GM12878 (cell line): Measurements from ENCODE around the gene PHAF1. TPM values are rescaled to one million over a fixed set of nuclear protein-coding genes. Genes with fewer than 3 reads are reported as not detected.

Experiments
- ATF7 ChIP-seq: fragments of 450-650 bp; IDR thresholded peaks from 2 replicates; pipeline ENCODE4 v1.6.1; 2016; ENCODE audit warnings: low read depth, mild to moderate bottlenecking
- BHLHE40 ChIP-seq, 2 experiments: fragments of 450-650 bp in 1 of 2; IDR thresholded peaks; 2 replicates each; pipeline ENCODE4 v1.6.1; 2011 to 2017; ENCODE audit warnings: low read depth in 2 of 2, borderline replicate concordance in 1 of 2, improper control_type of control experiment in 1 of 2, low read length in 1 of 2, mild to moderate bottlenecking in 1 of 2
- EED ChIP-seq: sonication (generic); IDR thresholded peaks from 2 replicates; pipeline ENCODE4 v1.6.1; 2016; ENCODE audit warnings: antibody characterized with exemption, low read depth
- ESRRA ChIP-seq: IDR thresholded peaks from 2 replicates; pipeline ENCODE4 v1.6.1; 2012; ENCODE audit warnings: mild to moderate bottlenecking, low read length, improper control_type of control experiment
- EZH2 ChIP-seq: IDR thresholded peaks from 2 replicates; pipeline ENCODE4 v1.6.1; 2012; ENCODE audit warnings: low read depth, mild to moderate bottlenecking, control low read depth, inconsistent platforms, low read length, borderline replicate concordance; ENCODE audit not compliant: control insufficient read depth
- MXI1 ChIP-seq: fragments of 150-350 bp; IDR thresholded peaks from 2 replicates; pipeline ENCODE4 v1.6.1; 2011; ENCODE audit warnings: low read depth, mild to moderate bottlenecking, inconsistent platforms, low read length, improper control_type of control experiment
- PAX5 ChIP-seq: IDR thresholded peaks from 2 replicates; pipeline ENCODE4 v1.6.1; 2011; ENCODE audit warnings: low read depth, low read length, borderline replicate concordance
- SPI1 ChIP-seq: IDR thresholded peaks from 2 replicates; pipeline ENCODE4 v1.6.1; 2011; ENCODE audit warnings: low read depth, mild to moderate bottlenecking, low read length, moderate library complexity, borderline replicate concordance; ENCODE audit not compliant: insufficient read depth
- TBL1XR1 ChIP-seq: IDR thresholded peaks from 2 replicates; pipeline ENCODE4 v1.6.1; 2012; ENCODE audit warnings: low read depth, low read length, improper control_type of control experiment
- YY1 ChIP-seq: IDR thresholded peaks from 2 replicates; pipeline ENCODE4 v1.6.1; 2011; ENCODE audit warnings: low read depth, mild to moderate bottlenecking, low read length
- ZNF217 ChIP-seq: fragments of 450-650 bp; IDR thresholded peaks from 2 replicates; pipeline ENCODE4 v1.6.1; 2017; ENCODE audit warnings: antibody characterized with exemption, mild to moderate bottlenecking
- polyA plus RNA-seq, 11 experiments: library from polyadenylated mRNA; depleted of rRNA in 4 of 11; unstranded in 6 of 11; stranded (reverse) in 5 of 11; fragments of >200 nt; fragmentation: Nextera tagmentation in 4 of 11; fragmentation: Illumina TruSeq in 1 of 11; extraction: Ambion mirVana in 4 of 11; extraction: Trizol in 1 of 11; gene quantifications; 1 replicate in 1 of 11; 2 replicates in 10 of 11; pipeline versions ENCODE4 v1.2.1 to v1.2.3, GENCODE V29; 2011 to 2016; ENCODE audit warnings: inconsistent platforms in 2 of 11, missing spikeins in 2 of 11, low read depth in 1 of 11
- total RNA-seq, 4 experiments: library from RNA; depleted of rRNA in 3 of 4; stranded (reverse); fragments of >200 nt in 3 of 4; fragmentation: Illumina TruSeq in 1 of 4; extraction: Trizol in 1 of 4; gene quantifications; 2 replicates each; pipeline versions ENCODE4 v1.2.1 to v1.2.3, GENCODE V29; 2013 to 2021
- TF ChIP-seq, protein P1 (sequence below): fragments of 450-650 bp; IDR thresholded peaks from 2 replicates; pipeline ENCODE4 v1.6.1; 2018; ENCODE audit warnings: borderline replicate concordance, mild to moderate bottlenecking; ENCODE audit not compliant: partially characterized antibody
- TF ChIP-seq, protein P2 (sequence below), 3 experiments: IDR thresholded peaks in 2 of 3; conservative IDR thresholded peaks in 1 of 3; 2 replicates each; pipeline ENCODE4 v1.5.1; 2011; ENCODE audit warnings: low read depth in 3 of 3, low read length in 3 of 3, mild to moderate bottlenecking in 3 of 3, control low read depth in 2 of 3, moderate library complexity in 2 of 3, inconsistent platforms in 1 of 3, mixed read lengths in 1 of 3; ENCODE audit not compliant: control insufficient read depth in 2 of 3, insufficient read depth in 1 of 3; ENCODE audit errors: extremely low read depth in 1 of 3

The PHAF1 gene
- total and polyA plus RNA-seq, 10 of the 15 experiments (the other 5 are each of a cell fraction or from before 2014, with no cell fraction given), result 4.5 to 20.9 (median 14.9) TPM

DNA sequence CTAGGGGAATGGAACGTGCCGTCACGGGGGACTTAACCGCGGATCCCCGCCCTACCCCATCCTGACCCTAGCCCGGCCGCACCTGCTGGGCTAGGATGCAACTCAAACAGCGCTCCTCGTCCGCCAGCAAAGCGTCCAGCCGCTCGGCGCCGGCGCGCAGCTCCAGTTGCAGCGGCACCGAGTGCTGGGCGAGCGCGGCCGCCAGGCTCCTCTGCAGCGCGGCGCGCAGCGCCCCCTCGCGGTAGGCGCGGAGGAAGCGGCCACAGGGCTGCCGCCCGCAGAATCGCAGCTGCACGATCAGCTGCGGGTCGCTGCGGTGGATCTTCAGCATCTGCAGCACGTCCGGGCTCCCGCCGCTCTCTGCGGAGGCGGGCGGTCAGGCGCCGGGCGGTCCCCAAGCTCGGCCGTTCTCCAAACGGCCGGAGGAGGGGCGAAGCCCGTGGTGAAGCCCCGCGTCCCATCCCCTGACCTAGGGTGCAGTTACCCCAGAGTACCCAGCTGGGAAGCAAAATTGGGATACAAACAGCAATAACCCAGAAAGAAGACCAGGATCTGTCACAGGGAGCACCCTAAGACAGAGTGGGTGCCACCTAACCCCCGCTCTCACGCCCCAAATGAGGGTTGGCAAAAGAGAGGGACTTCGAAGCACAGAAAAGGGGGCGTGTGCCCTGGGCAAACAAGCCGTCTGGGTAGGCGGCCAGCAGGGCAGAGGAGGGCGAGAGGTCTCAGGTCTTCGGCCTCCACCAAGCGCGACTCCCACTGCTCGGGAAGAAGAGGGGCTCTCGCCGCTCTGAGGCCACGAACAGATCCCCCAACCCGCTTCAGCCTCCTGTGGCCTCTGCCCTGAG is 45.8 kb downstream of the PHAF1 start (continued):
- TF ChIP-seq EZH2, result no peak
- TF ChIP-seq ZNF217, result no peak
- TF ChIP-seq ESRRA, result no peak
- peak; percentile 62; the same call in 1 of the 2 replicates for TF ChIP-seq MXI1
- TF ChIP-seq, protein P1, sequence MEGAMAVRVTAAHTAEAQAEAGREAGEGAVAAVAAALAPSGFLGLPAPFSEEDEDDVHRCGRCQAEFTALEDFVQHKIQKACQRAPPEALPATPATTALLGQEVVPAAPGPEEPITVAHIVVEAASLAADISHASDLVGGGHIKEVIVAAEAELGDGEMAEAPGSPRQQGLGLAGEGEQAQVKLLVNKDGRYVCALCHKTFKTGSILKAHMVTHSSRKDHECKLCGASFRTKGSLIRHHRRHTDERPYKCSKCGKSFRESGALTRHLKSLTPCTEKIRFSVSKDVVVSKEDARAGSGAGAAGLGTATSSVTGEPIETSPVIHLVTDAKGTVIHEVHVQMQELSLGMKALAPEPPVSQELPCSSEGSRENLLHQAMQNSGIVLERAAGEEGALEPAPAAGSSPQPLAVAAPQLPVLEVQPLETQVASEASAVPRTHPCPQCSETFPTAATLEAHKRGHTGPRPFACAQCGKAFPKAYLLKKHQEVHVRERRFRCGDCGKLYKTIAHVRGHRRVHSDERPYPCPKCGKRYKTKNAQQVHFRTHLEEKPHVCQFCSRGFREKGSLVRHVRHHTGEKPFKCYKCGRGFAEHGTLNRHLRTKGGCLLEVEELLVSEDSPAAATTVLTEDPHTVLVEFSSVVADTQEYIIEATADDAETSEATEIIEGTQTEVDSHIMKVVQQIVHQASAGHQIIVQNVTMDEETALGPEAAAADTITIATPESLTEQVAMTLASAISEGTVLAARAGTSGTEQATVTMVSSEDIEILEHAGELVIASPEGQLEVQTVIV, result no peak
- no peak for TF ChIP-seq SPI1
- no peak for TF ChIP-seq EED
- TF ChIP-seq, protein P2, sequence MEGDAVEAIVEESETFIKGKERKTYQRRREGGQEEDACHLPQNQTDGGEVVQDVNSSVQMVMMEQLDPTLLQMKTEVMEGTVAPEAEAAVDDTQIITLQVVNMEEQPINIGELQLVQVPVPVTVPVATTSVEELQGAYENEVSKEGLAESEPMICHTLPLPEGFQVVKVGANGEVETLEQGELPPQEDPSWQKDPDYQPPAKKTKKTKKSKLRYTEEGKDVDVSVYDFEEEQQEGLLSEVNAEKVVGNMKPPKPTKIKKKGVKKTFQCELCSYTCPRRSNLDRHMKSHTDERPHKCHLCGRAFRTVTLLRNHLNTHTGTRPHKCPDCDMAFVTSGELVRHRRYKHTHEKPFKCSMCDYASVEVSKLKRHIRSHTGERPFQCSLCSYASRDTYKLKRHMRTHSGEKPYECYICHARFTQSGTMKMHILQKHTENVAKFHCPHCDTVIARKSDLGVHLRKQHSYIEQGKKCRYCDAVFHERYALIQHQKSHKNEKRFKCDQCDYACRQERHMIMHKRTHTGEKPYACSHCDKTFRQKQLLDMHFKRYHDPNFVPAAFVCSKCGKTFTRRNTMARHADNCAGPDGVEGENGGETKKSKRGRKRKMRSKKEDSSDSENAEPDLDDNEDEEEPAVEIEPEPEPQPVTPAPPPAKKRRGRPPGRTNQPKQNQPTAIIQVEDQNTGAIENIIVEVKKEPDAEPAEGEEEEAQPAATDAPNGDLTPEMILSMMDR (IDR thresholded peaks at IDR 0.05 in 2 of 3, conservative IDR thresholded peaks at IDR 0.05 in 1 of 3; ENCODE audit: control insufficient read depth in 2 of 3, extremely low read depth in 1 of 3, insufficient read depth in 1 of 3, low read depth in 3 of 3, low read length in 3 of 3), result peak; percentile 88 to 96 (median 92)
- TF ChIP-seq ATF7, result no peak
- no peak for TF ChIP-seq PAX5
- peak; percentile 47 to 82; a peak in 3 of 4 replicates for TF ChIP-seq BHLHE40 (IDR thresholded peaks at IDR 0.05; ENCODE audit: borderline replicate concordance in 1 of 2, low read depth in 2 of 2, low read length in 1 of 2)
- TF ChIP-seq TBL1XR1, result no peak
- peak; percentile 87 for TF ChIP-seq YY1
